Fibroblast of gingiva (primary cell): ENCODE data around the gene RASGRF1.

Source experiments
- DNase-seq: peaks from one replicate; pipeline ENCODE4 v3.0.0-alpha.2; 2011; ENCODE audit warnings: low read depth

Gene RASGRF1

GRCh38 chr15:78985859-78986475, 104.6 kb downstream of the RASGRF1 start:
- DNase-seq = no peak

GRCh38 chr15:78984041-78984440, 106.5 kb downstream of the RASGRF1 start:
- DNase-seq = no peak

- DNase-seq = no peak
Measured at GRCh38 chr15:78983146-78983918, 107.2 kb downstream of the RASGRF1 start.

GRCh38 chr15:78982736-78983135, 107.8 kb downstream of the RASGRF1 start:
- DNase-seq = no peak

- DNase-seq = no peak
Measured at GRCh38 chr15:78981532-78982313, 108.9 kb downstream of the RASGRF1 start.

- DNase-seq = peak; percentile 68
Measured at GRCh38 chr15:78979456-78980320, 110.9 kb downstream of the RASGRF1 start.

GRCh38 chr15:78978601-78979179, 111.9 kb downstream of the RASGRF1 start:
- no peak for DNase-seq

GRCh38 chr15:78977591-78978347, 112.8 kb downstream of the RASGRF1 start:
- no peak for DNase-seq

- no peak for DNase-seq
Measured at GRCh38 chr15:78977091-78977571, 113.4 kb downstream of the RASGRF1 start.

- no peak for DNase-seq
Measured at GRCh38 chr15:78976691-78977090, 113.9 kb downstream of the RASGRF1 start.

GRCh38 chr15:78974272-78974918, 116.2 kb downstream of the RASGRF1 start:
- no peak for DNase-seq

- DNase-seq = no peak
Measured at GRCh38 chr15:78969687-78970349, 120.8 kb downstream of the RASGRF1 start.

GRCh38 chr15:78968539-78969271, 121.9 kb downstream of the RASGRF1 start:
- DNase-seq = no peak

GRCh38 chr15:78968114-78968513, 122.5 kb downstream of the RASGRF1 start:
- no peak for DNase-seq

- no peak for DNase-seq
Measured at GRCh38 chr15:78960308-78960707, 130.3 kb downstream of the RASGRF1 start.

- no peak for DNase-seq
Measured at GRCh38 chr15:78959360-78959759, 131.2 kb downstream of the RASGRF1 start.

GRCh38 chr15:78957416-78958093, 133.0 kb downstream of the RASGRF1 start:
- DNase-seq = no peak

- DNase-seq = no peak
Measured at GRCh38 chr15:78956937-78957336, 133.6 kb downstream of the RASGRF1 start.
